ENCODE results near the gene CNIH1.
"Not testable (repeated sequence)": the region's sequence is repeated elsewhere in the genome, so short reads cannot be mapped to it uniquely, and the experiment has no call there.

Gene CNIH1

DNA sequence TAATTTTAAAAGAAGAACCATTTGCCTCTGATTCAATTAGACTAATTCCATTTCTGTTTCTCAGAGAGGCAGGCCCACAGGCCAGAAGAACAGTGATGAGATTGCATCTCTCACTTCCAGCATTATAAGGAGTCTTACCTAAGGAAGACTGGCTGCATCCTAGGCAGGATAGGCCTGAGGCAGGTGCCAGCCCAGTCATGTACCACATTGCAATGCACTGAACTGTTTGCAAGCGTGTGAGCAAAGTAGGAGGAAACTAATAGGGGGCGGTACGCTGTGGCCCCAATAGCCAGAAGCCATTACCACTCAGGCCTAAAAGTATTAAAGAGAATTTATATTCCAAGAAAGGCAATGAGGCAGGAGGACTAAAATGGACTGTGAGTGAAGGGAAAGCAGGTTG lies 12.1 kb upstream of the CNIH1 start:
- TF ChIP-seq Cebpa-rat (IDR thresholded peaks at IDR 0.05) = no peak

DNA sequence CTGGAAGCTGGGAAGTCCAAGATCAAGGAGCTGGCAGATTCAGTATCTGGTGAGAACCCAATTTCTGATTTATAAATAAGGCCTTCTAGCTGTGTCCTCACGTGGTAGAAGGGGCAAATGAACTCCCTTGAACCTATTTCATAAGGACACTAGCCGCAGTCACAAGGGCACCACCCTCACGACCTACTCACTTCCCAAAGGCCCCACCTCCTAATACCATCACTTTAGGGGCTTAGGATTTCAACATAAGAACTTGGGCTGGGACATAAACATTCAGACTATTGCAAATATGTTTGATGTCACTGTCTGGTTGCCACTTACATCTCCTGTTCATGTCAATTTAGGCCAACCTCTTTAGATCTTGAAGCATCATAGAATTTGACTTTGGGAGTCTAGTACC lies 10.8 kb upstream of the CNIH1 start:
- no peak overlapping the region for H3K9ac ChIP-seq
- no peaks in the 10 kb centered on the region for H4K20me1 ChIP-seq
- no peak overlapping the region for H3K4me2 ChIP-seq
- no peaks in the 10 kb centered on the region for H3K4me1 ChIP-seq
- no peaks in the 10 kb centered on the region for H3K9me3 ChIP-seq
- H3K36me3 ChIP-seq = no peaks in the 10 kb centered on the region
- H3K27ac ChIP-seq = no peak overlapping the region
- no peak for TF ChIP-seq Cebpa-rat (IDR thresholded peaks at IDR 0.05)
- H3K27me3 ChIP-seq = no peaks in the 10 kb centered on the region
- H3K4me3 ChIP-seq = no peak overlapping the region

More for the DNA sequence above, 12.1 kb upstream of the CNIH1 start:
- Histone ChIP-seq H3K4me1 (no peaks in the 10 kb centered on the region), H3K36me3 (no peaks in the 10 kb centered on the region), H4K20me1 (no peaks in the 10 kb centered on the region), H3K27ac (no peak overlapping the region), H3K4me3 (no peak overlapping the region), H3K9ac (no peak overlapping the region), H3K9me3 (peaks cover 3% of the 10 kb centered on the region), H3K27me3 (no peaks in the 10 kb centered on the region), H3K4me2 (no peak overlapping the region)

DNA sequence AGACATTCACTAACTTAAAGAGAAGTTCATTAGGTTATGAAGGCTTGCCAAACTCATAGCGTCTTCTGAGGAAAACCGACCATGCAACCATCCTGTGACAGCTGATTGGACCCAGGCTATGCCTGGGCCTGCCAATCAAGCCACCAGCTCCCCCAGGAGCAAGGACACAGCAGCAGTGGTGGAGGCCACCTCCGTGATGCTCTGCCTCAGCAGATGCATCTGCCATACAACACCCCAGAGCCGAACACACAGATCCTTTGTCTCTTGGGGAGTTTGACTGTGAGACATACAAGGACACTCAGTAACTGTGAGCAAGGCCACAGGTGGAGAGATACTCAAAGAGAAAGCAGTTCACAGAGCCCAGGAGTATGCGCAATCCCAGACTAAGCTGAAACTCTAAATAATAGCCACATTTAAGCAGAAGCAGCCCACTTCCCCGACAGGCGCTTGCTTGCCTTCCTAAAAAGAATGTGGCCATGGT lies 10.0 kb upstream of the CNIH1 start:
- no peak for TF ChIP-seq Cebpa-rat (IDR thresholded peaks at IDR 0.05)
- no peaks in the 10 kb centered on the region for H4K20me1 ChIP-seq
- H3K4me3 ChIP-seq = no peak overlapping the region
- H3K36me3 ChIP-seq = no peaks in the 10 kb centered on the region
- no peak overlapping the region for H3K4me2 ChIP-seq
- no peak overlapping the region for H3K9ac ChIP-seq
- no peaks in the 10 kb centered on the region for H3K4me1 ChIP-seq
- H3K9me3 ChIP-seq = no peaks in the 10 kb centered on the region
- H3K27ac ChIP-seq = no peak overlapping the region
- no peaks in the 10 kb centered on the region for H3K27me3 ChIP-seq

DNA sequence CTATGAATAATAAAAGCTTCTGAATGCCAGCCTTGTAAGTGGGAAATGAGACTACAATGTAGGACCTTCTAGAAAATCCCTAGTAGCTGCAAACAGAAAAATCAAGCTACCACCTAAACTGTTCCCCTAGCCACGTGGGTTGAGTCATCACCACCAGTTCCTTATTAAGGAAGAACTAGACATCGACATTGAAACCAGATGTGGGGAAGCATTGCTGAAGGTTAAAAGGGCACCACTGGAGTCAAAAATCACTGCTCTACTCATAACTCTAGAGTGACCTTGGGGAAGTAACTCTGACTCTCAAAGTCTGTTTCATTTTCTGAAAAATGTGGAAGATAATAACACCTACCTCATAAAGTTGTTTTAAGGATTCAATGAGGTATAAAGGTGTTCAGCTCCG lies 9.4 kb upstream of the CNIH1 start:
- no peaks in the 10 kb centered on the region for H3K4me1 ChIP-seq
- no peaks in the 10 kb centered on the region for H3K36me3 ChIP-seq
- H4K20me1 ChIP-seq = no peaks in the 10 kb centered on the region
- TF ChIP-seq Cebpa-rat (IDR thresholded peaks at IDR 0.05) = no peak
- no peak overlapping the region for H3K4me2 ChIP-seq
- H3K9me3 ChIP-seq = no peaks in the 10 kb centered on the region
- no peaks in the 10 kb centered on the region for H3K27me3 ChIP-seq
- no peak overlapping the region for H3K4me3 ChIP-seq
- no peak overlapping the region for H3K9ac ChIP-seq
- no peak overlapping the region for H3K27ac ChIP-seq

DNA sequence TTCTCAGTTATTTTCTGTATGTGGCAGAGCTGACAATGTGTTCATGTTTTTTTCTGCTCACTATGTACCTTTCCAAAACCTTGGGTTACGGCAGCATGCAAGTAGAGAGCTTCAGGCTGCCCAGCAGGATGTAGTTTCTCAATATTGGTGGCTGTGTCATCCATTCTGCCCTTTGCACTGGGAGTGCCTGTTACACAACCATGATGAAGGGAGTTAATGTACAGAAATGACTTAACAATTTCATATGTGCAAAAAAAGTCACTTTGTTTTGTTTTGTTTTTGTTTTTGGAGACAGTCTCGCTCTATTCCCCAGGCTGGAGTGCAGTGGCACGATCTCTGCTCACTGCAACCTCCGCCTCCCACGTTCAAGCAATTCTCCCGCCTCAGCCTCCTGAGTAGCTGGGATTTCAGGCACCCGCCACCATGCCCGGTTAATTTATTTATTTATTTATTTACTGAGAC lies 6.1 kb upstream of the CNIH1 start:
- Histone ChIP-seq H3K9me3 (no peaks in the 10 kb centered on the region), H3K4me3 (no peak overlapping the region), H3K4me2 (no peak overlapping the region), H3K9ac (no peak overlapping the region), H3K27ac (no peak overlapping the region), H3K27me3 (no peaks in the 10 kb centered on the region), H3K36me3 (no peaks in the 10 kb centered on the region), H4K20me1 (no peaks in the 10 kb centered on the region), H3K4me1 (no peaks in the 10 kb centered on the region)
- no peak for TF ChIP-seq Cebpa-rat (IDR thresholded peaks at IDR 0.05)

DNA sequence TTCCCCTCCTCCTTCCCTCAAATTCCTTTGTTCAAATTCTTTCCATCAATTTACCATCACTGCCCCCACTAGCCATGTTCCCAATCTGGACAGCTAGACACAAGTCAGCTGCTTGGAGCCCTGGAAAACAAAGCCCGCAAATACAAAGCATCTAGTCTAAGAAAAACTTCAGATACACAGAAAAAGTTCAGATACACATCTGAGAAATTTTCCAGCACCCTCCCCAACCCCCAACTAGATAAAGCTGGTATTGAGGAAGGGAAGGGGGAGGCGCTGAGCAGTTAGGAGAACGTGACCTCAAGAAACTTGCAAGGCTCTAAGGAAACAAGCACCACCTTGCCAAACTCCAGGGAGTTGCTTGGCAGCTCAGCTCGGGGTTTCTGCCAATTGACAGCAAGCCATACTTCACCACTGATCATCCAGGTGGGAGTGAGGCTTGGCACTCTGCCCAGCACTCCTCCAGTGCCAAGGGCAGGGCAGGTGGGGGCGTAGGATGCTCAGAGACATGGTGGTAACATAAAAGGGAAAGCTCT lies 5.1 kb upstream of the CNIH1 start:
- no peaks in the 10 kb centered on the region for H4K20me1 ChIP-seq
- no peak for TF ChIP-seq Cebpa-rat (IDR thresholded peaks at IDR 0.05)
- H3K27ac ChIP-seq = no peak overlapping the region

DNA sequence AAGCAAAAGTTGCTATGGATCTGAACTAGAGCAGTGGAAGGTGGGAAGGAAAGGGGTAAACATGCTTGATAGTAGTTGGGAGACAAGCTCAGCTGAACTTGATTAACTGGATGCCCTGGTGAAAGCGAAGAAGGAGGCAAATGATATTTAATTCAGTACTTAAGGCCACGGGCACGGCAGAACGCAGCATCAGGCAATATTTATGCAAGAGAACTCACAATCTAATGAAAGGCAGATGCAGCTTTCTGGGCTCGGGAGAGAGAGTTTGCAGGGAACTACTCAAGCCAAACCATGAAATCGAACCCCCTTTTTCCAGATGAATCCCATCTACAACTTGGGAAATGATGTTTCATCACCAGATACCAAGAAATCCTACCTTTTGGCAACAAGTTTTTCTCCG lies 3.5 kb upstream of the CNIH1 start:
- H4K20me1 ChIP-seq = peaks cover 8% of the 10 kb centered on the region; the same call in 1 of the 2 replicates
- no peak for TF ChIP-seq Cebpa-rat (IDR thresholded peaks at IDR 0.05)
- H3K4me1 ChIP-seq = peaks cover 14% of the 10 kb centered on the region
- no peaks in the 10 kb centered on the region for H3K9me3 ChIP-seq
- no peaks in the 10 kb centered on the region for H3K27me3 ChIP-seq
- H3K4me2 ChIP-seq = no peak overlapping the region
- H3K36me3 ChIP-seq = no peaks in the 10 kb centered on the region
- H3K27ac ChIP-seq = no peak overlapping the region
- no peak overlapping the region for H3K9ac ChIP-seq
- H3K4me3 ChIP-seq = no peak overlapping the region

More for the DNA sequence above, 5.1 kb upstream of the CNIH1 start:
- Histone ChIP-seq H3K4me1 (peaks cover 7% of the 10 kb centered on the region), H3K36me3 (no peaks in the 10 kb centered on the region), H3K4me2 (no peak overlapping the region), H3K27me3 (no peaks in the 10 kb centered on the region), H3K4me3 (no peak overlapping the region), H3K9ac (no peak overlapping the region), H3K9me3 (no peaks in the 10 kb centered on the region)

DNA sequence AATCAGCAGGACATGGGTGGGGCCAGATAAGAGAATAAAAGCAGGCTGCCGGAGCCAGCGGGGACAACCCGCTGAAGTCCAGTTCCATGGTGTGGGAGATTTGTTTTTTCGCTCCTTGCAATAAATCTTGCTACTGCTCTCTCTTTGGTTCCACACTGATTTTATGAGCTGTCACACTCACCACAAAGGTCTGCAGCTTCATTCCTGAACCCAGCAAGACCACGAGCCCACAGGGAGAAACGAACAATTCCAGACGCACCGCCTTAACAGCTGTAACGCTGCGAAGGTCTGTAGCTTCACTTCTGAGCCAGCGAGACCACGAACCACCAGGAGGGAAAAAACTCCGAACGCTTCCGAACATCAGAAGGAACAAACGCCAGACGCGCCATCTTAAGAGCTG lies 2.8 kb upstream of the CNIH1 start:
- H3K9ac ChIP-seq = no peak overlapping the region
- H3K27ac ChIP-seq = no peak overlapping the region
- peaks cover 21% of the 10 kb centered on the region for H3K4me1 ChIP-seq
- no peak overlapping the region for H3K4me3 ChIP-seq
- H3K36me3 ChIP-seq = 0 out of 2 replicates have a peak, but pooled peaks cover 3% of the 10 kb centered on the region
- H4K20me1 ChIP-seq = peaks cover 15% of the 10 kb centered on the region
- no peaks in the 10 kb centered on the region for H3K9me3 ChIP-seq
- H3K27me3 ChIP-seq = no peaks in the 10 kb centered on the region
- TF ChIP-seq Cebpa-rat (IDR thresholded peaks at IDR 0.05) = no peak
- no peak overlapping the region for H3K4me2 ChIP-seq

DNA sequence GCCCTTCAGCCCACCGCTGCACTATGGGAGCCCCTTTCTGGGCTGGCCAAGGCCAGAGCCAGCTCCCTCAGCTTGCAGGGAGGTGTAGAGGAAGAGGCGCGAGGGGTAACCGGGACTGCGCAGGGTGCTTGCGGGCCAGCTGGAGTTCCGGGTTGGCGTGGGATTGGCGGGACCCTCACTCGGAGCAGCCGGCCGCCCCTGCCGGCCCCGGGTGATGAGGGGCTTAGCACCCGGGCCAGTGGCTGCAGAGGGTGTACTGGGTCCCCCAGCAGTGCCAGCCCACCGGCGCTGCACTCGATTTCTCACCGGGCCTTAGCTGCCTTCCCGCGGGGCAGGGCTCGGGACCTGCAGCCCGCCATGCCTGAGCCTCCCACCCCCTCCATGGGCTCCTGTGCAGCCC lies 1.8 kb upstream of the CNIH1 start:
- H3K4me1 ChIP-seq = peaks cover 31% of the 10 kb centered on the region

DNA sequence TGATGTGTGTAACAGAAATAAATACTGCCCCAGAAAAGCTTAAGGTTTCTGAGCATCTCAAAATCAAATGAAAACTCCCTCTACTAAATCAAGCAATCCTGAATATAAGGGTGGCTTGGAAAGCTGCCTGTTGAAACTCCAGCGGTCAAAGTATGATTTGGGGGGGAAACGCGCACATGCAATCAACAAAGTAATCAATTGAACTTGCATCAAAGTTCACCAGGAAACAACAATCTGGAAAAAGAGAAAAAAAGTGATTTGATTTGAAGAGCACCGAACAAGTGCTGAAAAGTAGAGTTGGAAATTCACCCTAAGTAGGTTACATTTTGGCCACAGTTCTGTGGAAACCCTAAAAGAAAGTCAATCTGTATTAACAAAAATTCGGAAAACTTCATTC lies 700 bp downstream of the CNIH1 start:
- H3K9me3 ChIP-seq = no peaks in the 10 kb centered on the region
- H3K27me3 ChIP-seq = no peaks in the 10 kb centered on the region
- H3K4me3 ChIP-seq = peak overlapping the region; percentile 82
- peak overlapping the region; percentile 96 for H3K9ac ChIP-seq
- H3K36me3 ChIP-seq = peaks cover 8% of the 10 kb centered on the region; the same call in 1 of the 2 replicates
- TF ChIP-seq Cebpa-rat (IDR thresholded peaks at IDR 0.05) = no peak
- peaks cover 50% of the 10 kb centered on the region for H4K20me1 ChIP-seq
- peaks cover 45% of the 10 kb centered on the region for H3K4me1 ChIP-seq
- peak overlapping the region; percentile 96 for H3K27ac ChIP-seq
- peak overlapping the region; percentile 88 for H3K4me2 ChIP-seq

More for the DNA sequence above, 1.8 kb upstream of the CNIH1 start:
- H3K4me3 ChIP-seq, H3K4me2 ChIP-seq, H3K27ac ChIP-seq, H3K9ac ChIP-seq, H3K9me3 ChIP-seq, H3K27me3 ChIP-seq, H3K36me3 ChIP-seq: not testable (repeated sequence)
- peaks cover 26% of the 10 kb centered on the region for H4K20me1 ChIP-seq

DNA sequence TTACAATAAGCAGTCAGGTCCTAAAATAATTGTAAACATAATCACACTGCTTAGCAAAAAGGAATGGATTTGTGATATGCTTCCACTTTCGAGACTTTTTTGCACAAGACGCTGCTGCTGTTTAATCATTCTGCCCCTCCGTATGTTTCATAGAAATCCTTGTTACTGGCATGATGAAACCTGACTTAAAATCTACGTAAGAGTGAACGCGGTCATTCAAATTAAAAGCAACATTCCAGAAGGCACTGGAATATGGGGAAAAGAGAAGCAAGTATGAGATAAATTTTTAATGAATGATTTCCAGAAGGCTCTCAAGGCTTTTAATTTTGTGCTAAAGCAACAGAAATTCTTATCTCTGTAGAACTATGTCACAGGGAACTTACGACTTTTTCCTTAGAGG lies 1.1 kb downstream of the CNIH1 start:
- H4K20me1 ChIP-seq = peaks cover 55% of the 10 kb centered on the region
- peak overlapping the region; percentile 96 for H3K9ac ChIP-seq
- no peak for TF ChIP-seq Cebpa-rat (IDR thresholded peaks at IDR 0.05)
- peak overlapping the region; percentile 82 for H3K4me3 ChIP-seq
- peak overlapping the region; percentile 96 for H3K27ac ChIP-seq
- H3K4me1 ChIP-seq = peaks cover 50% of the 10 kb centered on the region
- no peaks in the 10 kb centered on the region for H3K27me3 ChIP-seq
- peaks cover 12% of the 10 kb centered on the region; the same call in 1 of the 2 replicates for H3K36me3 ChIP-seq
- H3K4me2 ChIP-seq = peak overlapping the region; percentile 88
- H3K9me3 ChIP-seq = no peaks in the 10 kb centered on the region
